Panc1 (cell line): ENCODE measurements around the gene GLCCI1. TPM values are rescaled to one million over a fixed set of nuclear protein-coding genes. Genes with fewer than 3 reads are reported as not detected.
"Not testable (repeated sequence)": the region's sequence is repeated elsewhere in the genome, so short reads cannot be mapped to it uniquely, and the experiment has no call there.

Experiments used
- ATAC-seq: fragments of 200-7000 bp; cut with Tn5 transposase; 2 replicates; pipeline ENCODE4 v1.9.1; 2020; ENCODE audit warnings: mild to moderate bottlenecking, moderate library complexity
- BruUV-seq: library from RNA; stranded (reverse); fragments of 400-500 nt; replicated peaks from 2 replicates; lab custom pipeline; 2021; lab: Mats Ljungman, UMichigan
- CTCF ChIA-PET: fragments of 300-600 bp; sonication (Branson Sonifier 250); formaldehyde crosslinking; loops from one replicate; lab custom pipeline; 2022; ENCODE audit warnings: antibody characterized with exemption; lab: Charles Lee
- POLR2A ChIA-PET: fragments of 300-600 bp; sonication (Branson Sonifier 250); formaldehyde crosslinking; loops from one replicate; lab custom pipeline; 2022; ENCODE audit warnings: antibody characterized with exemption; lab: Charles Lee
- DNase-seq: peaks from one replicate; pipeline ENCODE4 v3.0.0-alpha.2; 2010; ENCODE audit warnings: low read depth, low spot score
- H3K27ac ChIP-seq: 2 replicates; pipeline ENCODE4 v1.5.1; 2011; ENCODE audit warnings: mild to moderate bottlenecking, low read length, inconsistent platforms
- H3K27me3 ChIP-seq: fragments of 200-500 bp; sonication (Bioruptor generic); 2 replicates; pipeline ENCODE4 v1.6.0; 2014; ENCODE audit warnings: low read length, inconsistent platforms; ENCODE audit not compliant: control insufficient read depth, insufficient read depth
- H3K36me3 ChIP-seq: fragments of 200-500 bp; sonication (Bioruptor generic); 2 replicates; pipeline ENCODE4 v1.5.1; 2014; ENCODE audit warnings: inconsistent platforms, mild to moderate bottlenecking, low read length, moderate library complexity; ENCODE audit not compliant: control insufficient read depth, insufficient read depth
- H3K4me1 ChIP-seq: 2 replicates; pipeline ENCODE4 v1.5.1; 2011; ENCODE audit warnings: inconsistent platforms, mild to moderate bottlenecking, low read length, moderate library complexity; ENCODE audit not compliant: control insufficient read depth, insufficient read depth
- H3K4me3 ChIP-seq, 2 experiments: 2 replicates each; pipeline ENCODE4 v1.5.1; 2011 to 2012; ENCODE audit warnings: low read depth in 2 of 2, low read length in 2 of 2, mild to moderate bottlenecking in 2 of 2, inconsistent platforms in 1 of 2, moderate library complexity in 1 of 2
- H3K9me3 ChIP-seq: fragments of 200-500 bp; sonication (Bioruptor generic); 2 replicates; pipeline ENCODE4 v1.5.1; 2014; ENCODE audit warnings: low read depth, mild to moderate bottlenecking, inconsistent platforms, low read length, moderate library complexity; ENCODE audit not compliant: control insufficient read depth, insufficient read depth
- POLR2AphosphoS5 ChIP-seq: IDR thresholded peaks from 2 replicates; pipeline ENCODE4 v1.6.1; 2012; ENCODE audit warnings: mild to moderate bottlenecking, low read depth, low read length, moderate library complexity
- REST ChIP-seq, 2 experiments: IDR thresholded peaks; 2 replicates each; pipeline ENCODE4 v1.6.1; 2011 to 2012; ENCODE audit warnings: low read depth in 2 of 2, control low read depth in 1 of 2, low read length in 1 of 2, mild to moderate bottlenecking in 1 of 2, moderate library complexity in 1 of 2; ENCODE audit not compliant: insufficient read depth in 1 of 2
- SIN3A ChIP-seq: IDR thresholded peaks from 2 replicates; pipeline ENCODE4 v1.6.1; 2012; ENCODE audit warnings: low read depth, mild to moderate bottlenecking, low read length, moderate library complexity, borderline replicate concordance; ENCODE audit not compliant: insufficient read depth
- TCF7L2 ChIP-seq: IDR thresholded peaks from 2 replicates; pipeline ENCODE4 v1.6.1; 2011; ENCODE audit warnings: mild to moderate bottlenecking, low read depth, low read length, inconsistent platforms
- in situ Hi-C: cut with HindIII; loops from 2 replicates; pipeline ENCODE4 v1.10.0; 2016; ENCODE audit warnings: low sequenced_read_pairs, low pct_unique_long_range_greater_than_20kb
- intact Hi-C: fragments of 100-400 bp; cut with micrococcal nuclease; formaldehyde crosslinking; loops from one replicate; pipeline ENCODE4 v1.10.0; 2022; ENCODE audit not compliant: unreplicated experiment
- total RNA-seq: library from RNA; stranded (reverse); gene quantifications from one replicate; pipeline ENCODE4 v1.2.1, GENCODE V29; 2021; ENCODE audit not compliant: unreplicated experiment
- TF ChIP-seq, protein P1 (sequence below): fragments of 450-650 bp; IDR thresholded peaks from 2 replicates; pipeline ENCODE4 v1.5.1; 2017; ENCODE audit warnings: mild to moderate bottlenecking

The GLCCI1 gene
- total RNA-seq, 1 experiment from 2014 or later = 36.4 TPM

DNA sequence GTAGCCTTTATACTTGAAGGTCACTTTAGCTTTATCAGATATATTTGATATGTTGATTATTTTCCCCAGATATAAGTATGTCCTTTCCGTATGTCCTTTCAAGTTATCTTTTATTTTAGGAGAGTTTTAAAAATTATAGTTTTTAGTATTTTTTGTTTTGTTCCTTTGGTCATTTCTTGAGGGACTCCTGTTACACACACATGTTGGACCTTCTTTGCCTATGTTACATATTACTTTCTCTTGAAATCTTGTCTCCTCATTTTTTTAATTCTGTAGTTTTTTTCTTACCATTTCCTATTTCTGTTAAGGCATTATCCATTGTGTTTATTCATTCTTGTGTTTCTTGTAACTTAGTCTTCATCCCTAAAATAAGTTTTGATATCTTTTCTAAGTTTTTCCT, 23.9 kb downstream of the GLCCI1 start:
- TF ChIP-seq POLR2AphosphoS5 = no peak
- TF ChIP-seq TCF7L2 = no peak
- TF ChIP-seq SIN3A = no peak
- TF ChIP-seq, protein P1, sequence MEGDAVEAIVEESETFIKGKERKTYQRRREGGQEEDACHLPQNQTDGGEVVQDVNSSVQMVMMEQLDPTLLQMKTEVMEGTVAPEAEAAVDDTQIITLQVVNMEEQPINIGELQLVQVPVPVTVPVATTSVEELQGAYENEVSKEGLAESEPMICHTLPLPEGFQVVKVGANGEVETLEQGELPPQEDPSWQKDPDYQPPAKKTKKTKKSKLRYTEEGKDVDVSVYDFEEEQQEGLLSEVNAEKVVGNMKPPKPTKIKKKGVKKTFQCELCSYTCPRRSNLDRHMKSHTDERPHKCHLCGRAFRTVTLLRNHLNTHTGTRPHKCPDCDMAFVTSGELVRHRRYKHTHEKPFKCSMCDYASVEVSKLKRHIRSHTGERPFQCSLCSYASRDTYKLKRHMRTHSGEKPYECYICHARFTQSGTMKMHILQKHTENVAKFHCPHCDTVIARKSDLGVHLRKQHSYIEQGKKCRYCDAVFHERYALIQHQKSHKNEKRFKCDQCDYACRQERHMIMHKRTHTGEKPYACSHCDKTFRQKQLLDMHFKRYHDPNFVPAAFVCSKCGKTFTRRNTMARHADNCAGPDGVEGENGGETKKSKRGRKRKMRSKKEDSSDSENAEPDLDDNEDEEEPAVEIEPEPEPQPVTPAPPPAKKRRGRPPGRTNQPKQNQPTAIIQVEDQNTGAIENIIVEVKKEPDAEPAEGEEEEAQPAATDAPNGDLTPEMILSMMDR = no peak
- no peak for TF ChIP-seq REST (IDR thresholded peaks at IDR 0.05; ENCODE audit: insufficient read depth in 1 of 2, low read depth in 2 of 2, low read length in 1 of 2)
- in situ Hi-C loops = no loop called here
- DNase-seq (no peak), ATAC-seq (no peak)
- POLR2A ChIA-PET = no interaction called here
- Histone ChIP-seq H3K4me3 (no peak overlapping the region), H3K36me3 (no peaks in the 10 kb centered on the region), H3K4me1 (peaks cover 10% of the 10 kb centered on the region; the same call in 1 of the 2 replicates), H3K27ac (no peak overlapping the region), H3K27me3 (no peaks in the 10 kb centered on the region), H3K9me3 (peaks cover 17% of the 10 kb centered on the region; the same call in 1 of the 2 replicates)
- intact Hi-C loops = no loop called here
- CTCF ChIA-PET = no interaction called here
- BruUV-seq = no TSS peak

DNA sequence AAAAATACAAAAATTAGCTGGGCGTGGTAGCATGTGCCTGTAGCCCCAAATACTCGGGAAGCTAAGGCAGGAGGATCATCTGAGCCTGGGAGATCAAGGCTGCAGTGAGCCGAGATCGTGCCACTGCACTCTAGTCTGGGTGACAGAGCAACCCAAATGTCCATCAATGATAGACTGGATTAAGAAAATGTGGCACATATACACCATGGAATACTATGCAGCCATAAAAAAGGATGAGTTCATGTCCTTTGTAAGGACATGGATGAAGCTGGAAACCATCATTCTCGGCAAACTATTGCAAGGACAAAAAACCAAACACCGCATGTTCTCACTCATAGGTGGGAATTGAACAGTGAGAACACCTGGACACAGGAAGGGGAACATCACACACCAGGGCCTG, 26.8 kb downstream of the GLCCI1 start:
- in situ Hi-C loops, H3K4me3 ChIP-seq, BruUV-seq, CTCF ChIA-PET, intact Hi-C loops, DNase-seq, H3K36me3 ChIP-seq, POLR2A ChIA-PET, ATAC-seq, H3K27me3 ChIP-seq, H3K27ac ChIP-seq, H3K4me1 ChIP-seq: not testable (repeated sequence)
- H3K9me3 ChIP-seq = peaks cover 23% of the 10 kb centered on the region; the same call in 1 of the 2 replicates

DNA sequence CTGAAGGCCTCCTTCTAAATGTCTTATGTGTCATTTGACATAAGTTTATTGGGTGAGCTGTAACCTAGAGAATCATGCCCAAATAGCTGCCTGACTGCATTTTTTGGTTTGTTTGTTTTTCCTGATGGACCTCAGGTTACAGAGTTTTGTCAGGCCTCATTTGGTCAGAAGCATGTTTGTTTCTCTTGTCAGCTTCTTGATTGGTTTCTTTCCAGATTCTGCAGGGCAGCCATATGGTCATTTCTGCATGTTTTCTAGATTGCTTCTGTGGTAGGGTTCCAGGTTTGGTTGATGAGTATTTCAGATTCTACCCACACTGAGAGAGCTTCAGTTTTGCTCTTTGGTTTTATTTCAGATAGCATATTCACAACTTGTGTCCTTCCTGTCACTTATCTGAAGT, 28.0 kb downstream of the GLCCI1 start:
- POLR2A ChIA-PET = no interaction called here
- intact Hi-C loops = no loop called here
- BruUV-seq = no TSS peak

More for the DNA sequence above, 28.0 kb downstream of the GLCCI1 start:
- Histone ChIP-seq H3K4me3 (no peak overlapping the region), H3K4me1 (peaks cover 5% of the 10 kb centered on the region; the same call in 1 of the 2 replicates), H3K36me3 (no peaks in the 10 kb centered on the region), H3K9me3 (peaks cover 21% of the 10 kb centered on the region; the same call in 1 of the 2 replicates), H3K27me3 (no peaks in the 10 kb centered on the region), H3K27ac (no peak overlapping the region)
- CTCF ChIA-PET = no interaction called here
- DNase-seq (no peak), ATAC-seq (no peak)
- in situ Hi-C loops = no loop called here
- TF ChIP-seq TCF7L2 (no peak), REST (IDR thresholded peaks at IDR 0.05; ENCODE audit: insufficient read depth in 1 of 2, low read depth in 2 of 2, low read length in 1 of 2) (no peak), POLR2AphosphoS5 (no peak), SIN3A (no peak)
- TF ChIP-seq, protein P1 = no peak
